ENCODE measurements around the gene KRTAP5-8. TPM values are rescaled to one million over a fixed set of nuclear protein-coding genes. Genes with fewer than 3 reads are reported as not detected.
"Not testable (repeated sequence)": the region's sequence is repeated elsewhere in the genome, so short reads cannot be mapped to it uniquely, and the experiment has no call there.

The KRTAP5-8 gene, protein sequence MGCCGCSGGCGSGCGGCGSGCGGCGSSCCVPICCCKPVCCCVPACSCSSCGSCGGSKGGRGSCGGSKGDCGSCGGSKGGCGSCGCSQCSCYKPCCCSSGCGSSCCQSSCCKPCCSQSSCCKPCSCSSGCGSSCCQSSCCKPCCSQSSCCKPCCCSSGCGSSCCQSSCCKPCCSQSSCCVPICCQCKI
- polyA plus RNA-seq (ENCODE audit: insufficient read length) = 1.3 TPM
- long read RNA-seq, donor 1 = 0 reads
- long read RNA-seq, donor 2, partial matches to known transcripts = 0 of 2 reads
- long read RNA-seq, donor 2, other reads (novel, unspliced or antisense) = 0 of 2 reads
- long read RNA-seq, donor 3 = 0 reads
- long read RNA-seq, donor 4, partial matches to known transcripts = 0 of 1 reads
- long read RNA-seq, donor 4, other reads (novel, unspliced or antisense) = 0 of 1 reads
- long read RNA-seq, donor 5 = 0 reads
- long read RNA-seq, donor 6 = 0 reads
- long read RNA-seq, donor 7, partial matches to known transcripts = 0 of 1 reads
- long read RNA-seq, donor 7, other reads (novel, unspliced or antisense) = 0 of 1 reads
- long read RNA-seq, donor 8 = 0 reads

DNA sequence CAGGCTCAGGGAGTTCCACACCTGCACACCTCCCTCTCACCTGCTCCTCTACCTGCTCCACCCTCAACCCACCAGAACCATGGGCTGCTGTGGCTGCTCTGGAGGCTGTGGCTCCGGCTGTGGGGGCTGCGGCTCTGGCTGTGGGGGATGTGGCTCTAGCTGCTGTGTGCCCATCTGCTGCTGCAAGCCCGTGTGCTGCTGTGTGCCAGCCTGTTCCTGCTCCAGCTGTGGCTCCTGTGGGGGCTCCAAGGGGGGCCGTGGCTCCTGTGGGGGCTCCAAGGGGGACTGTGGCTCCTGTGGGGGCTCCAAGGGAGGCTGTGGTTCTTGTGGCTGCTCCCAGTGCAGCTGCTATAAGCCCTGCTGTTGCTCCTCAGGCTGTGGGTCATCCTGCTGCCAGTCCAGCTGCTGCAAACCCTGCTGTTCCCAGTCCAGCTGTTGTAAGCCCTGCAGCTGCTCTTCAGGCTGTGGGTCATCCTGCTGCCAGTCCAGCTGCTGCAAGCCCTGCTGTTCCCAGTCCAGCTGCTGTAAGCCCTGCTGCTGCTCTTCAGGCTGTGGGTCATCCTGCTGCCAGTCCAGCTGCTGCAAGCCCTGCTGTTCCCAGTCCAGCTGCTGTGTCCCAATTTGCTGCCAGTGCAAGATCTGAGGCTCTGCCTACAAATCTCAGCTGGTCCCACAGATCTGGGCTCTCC is at the start of gene KRTAP5-8:
KRTAP5-8 (plus strand) TSS at position 49 of the 689 bp plus-strand sequence; CDS start at position 80, 31 bp downstream.
- not testable (repeated sequence) for DNase-seq

DNA sequence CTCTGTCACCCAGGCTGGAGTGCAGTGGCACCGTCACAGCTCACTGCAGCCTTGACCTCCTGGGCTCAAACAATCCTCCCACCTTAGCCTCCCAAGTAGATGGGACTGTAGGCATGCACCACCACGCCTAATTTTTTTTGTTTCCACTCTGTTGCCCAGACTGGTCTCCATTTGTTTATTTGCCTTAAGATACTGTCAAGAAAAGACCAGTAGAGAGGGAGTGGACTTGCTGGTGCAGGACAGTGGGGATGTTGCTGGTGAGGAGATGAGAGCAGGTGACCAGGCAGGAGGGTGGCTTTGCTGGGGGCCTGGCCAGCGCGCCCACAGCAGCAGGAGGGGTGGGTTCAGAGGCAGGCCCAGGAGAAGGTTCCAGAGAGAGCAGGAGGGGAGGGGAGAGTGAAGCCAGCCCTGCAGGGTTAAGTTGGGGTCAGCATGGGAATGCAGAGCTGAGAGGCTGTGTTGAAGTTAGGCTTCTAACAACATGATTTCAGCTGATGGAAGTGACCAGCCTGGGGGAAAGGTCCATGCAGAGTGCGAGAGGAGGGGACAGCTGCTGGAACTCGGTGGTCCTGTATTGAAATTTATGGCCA is 49.0 kb upstream of the KRTAP5-8 start:
- DNase-seq = no peak

DNA sequence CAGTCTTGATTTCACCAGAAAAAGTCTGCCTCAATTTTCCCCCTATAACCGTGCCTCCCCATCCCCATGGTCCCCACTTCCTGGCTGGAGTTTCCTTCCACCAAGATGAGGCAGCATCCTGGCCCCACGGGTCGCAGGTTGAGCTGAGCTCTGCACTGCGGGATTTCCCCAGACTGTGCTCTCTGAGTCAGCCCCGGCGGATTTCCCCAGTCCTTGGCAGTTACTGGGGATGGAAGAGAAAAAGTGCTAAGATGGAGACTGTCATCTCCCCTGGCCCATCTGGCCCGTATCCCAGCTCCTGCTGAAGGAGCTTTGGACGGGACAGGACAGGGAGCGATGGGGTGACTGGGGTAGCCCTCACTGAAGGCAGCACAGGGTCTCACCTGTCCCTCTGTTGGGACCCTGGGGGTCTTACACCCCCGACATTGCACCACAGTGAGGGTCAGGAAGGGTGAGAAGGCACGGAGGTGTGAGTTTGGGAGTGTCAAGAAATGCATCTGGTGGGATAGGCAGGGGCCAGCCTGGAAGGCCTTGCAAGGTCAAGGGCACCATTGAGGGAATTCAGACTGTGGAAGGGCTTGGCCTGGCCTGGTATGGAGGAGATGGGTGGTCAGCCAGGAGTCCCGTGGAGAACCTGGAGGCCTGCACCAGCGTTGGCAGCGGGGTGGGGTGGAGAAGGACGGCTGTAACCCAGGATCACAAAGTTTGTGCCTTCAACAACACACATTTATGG is 48.3 kb upstream of the KRTAP5-8 start:
- no peak for DNase-seq

DNA sequence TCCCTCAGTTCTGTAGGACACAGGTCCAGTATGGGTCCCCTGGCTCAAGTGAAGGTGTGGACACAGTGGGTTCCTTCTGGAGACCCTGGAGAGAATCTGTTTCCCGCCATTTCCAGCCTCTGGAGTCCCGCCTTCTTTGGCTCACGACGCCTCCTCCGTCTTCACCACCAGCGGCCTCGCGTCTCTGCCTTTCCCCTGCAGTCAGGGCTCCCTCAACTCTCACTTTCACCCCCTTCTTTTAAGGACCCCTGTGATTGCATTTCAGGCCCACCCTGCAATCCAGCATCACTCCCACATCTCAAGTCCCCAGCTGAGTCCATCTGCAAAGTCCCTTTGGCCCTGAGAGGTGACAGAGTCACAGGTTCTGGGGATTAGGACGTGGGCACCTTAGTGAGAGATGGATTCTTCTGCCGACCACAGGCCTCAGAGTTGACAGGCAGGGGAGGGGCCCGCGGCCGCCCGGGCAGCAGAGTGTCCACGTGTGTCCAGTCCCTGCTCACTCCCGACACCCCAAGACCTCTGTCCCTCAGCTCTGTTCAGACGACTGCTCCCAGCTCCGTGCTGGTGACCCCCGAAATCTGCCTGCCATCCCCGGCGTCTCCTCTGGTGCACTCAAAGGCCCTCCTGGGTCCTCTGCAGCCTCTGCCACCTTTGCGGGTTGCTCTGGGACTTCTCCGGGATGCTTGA is 47.6 kb upstream of the KRTAP5-8 start:
- no peak for DNase-seq

DNA sequence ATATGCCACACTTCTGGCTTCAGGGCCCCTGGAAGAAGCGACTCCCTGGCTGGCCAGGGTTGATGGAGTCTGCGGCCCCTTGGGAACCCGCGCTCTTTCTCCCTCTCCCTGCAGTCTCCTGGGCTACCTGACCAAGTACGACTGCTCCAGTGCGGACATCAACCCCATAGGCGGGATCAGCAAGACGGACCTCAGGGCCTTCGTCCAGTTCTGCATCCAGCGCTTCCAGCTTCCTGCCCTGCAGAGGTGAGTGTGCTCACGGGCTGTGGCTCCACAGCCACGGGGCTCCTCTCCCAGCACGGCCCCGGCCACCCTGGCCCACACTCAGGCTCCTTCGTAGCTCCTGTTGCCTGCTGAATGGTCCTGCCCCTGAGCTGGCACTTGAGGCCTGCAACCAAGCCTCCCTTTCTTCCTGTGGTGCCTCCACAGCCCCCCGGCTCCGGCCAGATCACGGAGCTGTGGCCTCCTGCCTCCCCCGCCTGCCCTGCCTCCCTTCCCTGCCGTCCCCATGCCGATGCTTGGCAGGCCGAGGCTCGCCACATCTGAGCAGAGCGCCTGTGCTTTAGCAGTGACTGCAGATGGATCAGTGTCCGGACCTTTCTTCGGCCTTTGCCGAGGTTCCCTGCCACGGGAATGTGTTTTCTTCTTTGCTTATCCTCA is 47.0 kb upstream of the KRTAP5-8 start:
- DNase-seq = no peak

DNA sequence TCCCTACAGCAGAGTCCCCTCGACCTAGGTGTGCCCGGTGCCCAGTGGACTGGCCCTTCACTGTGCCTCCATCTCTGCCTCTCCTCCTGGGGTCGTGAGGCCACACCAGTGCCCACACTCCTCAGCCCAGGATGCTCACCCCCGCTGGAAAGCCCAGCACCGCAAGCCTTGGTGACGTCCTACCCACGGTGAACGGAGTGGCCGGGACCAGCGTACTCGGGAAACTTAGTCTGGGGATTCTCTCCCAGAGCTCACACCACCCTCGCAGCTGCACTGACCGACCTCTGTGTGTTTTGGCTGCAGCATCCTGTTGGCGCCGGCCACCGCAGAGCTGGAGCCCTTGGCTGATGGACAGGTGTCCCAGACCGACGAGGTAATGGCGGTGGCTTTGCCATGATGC is 46.3 kb upstream of the KRTAP5-8 start:
- DNase-seq = no peak

DNA sequence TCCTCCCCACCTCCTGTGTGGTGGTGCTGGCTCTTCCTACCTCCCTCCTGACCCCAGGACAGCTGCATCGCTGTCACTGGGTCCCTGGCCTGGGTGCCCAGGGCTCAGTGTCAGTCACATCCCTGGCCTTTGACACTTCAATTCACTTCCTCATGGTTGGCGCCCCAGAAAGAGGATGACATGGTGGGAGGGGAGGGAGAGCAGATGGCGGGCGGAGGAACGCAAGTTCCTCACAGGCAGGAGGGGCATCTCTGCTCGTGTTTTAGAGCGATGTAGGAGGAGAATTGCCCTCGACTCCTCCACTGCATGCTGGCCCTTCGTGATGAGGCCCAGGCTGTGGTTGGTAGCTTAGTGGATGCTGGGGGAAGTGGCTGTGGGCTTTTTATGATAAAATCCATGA is 45.9 kb upstream of the KRTAP5-8 start:
- DNase-seq = no peak

DNA sequence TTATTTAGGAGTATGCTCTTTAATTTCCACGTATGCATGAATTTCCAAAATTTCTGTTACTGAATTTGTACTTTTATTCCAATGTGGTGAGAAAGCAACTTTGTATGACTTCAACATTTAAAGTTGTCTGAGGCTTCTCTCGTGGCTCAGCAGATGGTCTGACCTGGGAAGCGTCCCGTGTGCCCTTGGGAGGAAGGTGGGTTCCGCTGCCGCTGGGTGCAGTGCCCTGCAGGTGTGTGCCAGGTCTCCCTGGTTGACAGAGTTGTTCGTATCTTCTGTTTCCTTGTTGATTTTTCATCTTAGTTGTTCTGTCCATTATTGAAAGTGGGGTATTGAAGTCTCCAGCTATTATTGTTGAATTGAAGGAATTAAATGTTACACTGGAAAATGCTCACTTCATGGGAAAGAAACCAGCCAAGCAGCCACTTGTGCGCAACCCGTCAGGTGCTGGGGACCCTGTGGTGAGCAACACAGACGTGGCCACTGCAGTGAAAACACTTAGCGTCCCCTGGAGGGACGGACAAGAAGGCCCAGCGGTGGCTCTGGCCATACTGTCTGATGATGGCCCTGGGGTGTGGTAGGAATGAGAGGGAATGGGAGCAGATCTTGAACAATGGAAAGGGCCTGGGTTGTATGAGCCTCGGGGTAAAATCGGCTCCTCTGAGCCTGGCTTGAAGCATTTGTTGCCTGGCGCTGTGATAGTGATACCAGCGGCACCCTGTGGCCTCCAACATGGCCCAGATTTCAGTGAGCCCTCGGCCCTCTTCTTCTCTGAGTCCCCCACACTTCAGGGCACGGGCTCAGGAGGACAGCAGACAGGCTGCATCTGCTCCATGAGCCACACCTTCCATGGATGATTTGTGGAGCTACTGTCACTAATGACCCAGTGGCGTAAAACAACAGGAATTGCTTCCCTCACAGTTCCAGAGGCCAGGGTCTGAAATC is 42.3 kb upstream of the KRTAP5-8 start:
- DNase-seq = no peak

DNA sequence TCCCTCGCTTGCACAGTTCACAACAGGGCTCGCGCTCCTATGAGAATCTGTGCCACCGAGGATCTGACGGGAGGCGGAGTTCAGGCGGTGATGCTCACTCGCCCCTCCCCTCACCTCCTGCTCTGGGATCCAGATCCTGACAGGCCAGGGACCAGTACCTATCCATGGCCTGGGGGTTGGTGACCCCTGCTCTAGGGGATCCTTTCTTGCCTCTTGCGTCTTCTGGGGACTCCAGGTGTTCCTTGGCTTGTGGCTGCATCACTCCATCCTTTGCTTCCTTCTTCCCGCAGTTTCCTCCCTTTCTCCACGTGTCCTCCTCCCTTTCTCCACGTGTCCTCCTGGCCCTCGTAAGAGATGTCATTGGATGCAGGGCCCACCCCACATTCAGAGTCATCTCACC is 41.4 kb upstream of the KRTAP5-8 start:
- no peak for DNase-seq

DNA sequence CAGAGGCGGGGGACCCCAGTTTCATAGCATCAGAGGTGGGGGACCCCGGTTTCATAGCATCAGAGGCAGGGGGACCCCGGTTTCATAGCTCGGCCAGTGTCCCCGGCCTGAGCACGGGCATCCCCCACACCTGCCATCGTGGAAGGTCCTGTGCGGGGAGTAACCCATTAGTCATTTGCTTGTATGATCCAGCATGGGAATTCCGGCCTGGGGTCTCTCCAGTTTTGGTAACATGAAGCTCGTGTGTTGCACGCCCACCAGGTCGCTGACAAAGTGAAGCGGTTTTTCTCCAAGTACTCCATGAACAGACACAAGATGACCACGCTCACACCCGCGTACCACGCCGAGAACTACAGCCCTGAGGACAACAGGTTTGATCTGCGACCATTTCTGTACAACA is 39.7 kb upstream of the KRTAP5-8 start:
- DNase-seq = no peak

DNA sequence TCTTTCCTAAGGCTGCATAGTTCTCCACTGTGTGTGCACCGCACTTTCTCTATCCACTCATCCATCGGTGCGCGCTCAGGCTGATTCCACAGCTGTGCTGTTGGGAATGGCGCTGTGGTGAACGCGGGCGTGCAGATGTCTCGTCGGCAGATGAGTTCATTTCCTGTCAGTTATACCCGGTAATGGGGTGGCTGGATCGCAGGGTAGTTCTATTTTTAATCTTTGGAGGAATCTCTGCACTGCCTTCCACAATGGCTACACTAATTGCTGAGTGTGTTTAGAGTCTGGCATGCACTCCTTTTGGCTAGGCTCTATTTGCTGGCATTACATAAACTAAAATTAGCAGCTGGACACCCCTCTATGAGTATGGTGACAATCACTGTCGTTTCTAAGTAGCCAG is 38.7 kb upstream of the KRTAP5-8 start:
- no peak for DNase-seq

DNA sequence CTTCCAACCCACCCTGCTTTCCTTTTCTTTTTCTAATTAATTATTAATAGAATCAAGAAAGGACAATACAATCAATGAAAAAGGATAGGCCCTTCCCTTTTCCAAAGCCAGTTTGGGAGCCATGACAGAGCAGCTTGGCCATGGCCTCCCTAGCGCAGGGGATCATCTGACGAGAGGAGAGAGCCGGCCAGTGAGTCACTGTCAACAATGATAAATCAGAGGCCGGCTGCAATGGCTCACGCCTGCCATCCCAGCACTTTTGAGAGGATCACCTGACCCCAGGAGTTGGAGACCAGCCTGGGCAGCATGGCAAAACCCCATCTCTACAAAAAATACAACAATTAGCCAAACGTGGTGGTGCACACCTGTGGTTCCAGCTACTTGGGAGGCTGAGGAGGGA is 38.3 kb upstream of the KRTAP5-8 start:
- no peak for DNase-seq

DNA sequence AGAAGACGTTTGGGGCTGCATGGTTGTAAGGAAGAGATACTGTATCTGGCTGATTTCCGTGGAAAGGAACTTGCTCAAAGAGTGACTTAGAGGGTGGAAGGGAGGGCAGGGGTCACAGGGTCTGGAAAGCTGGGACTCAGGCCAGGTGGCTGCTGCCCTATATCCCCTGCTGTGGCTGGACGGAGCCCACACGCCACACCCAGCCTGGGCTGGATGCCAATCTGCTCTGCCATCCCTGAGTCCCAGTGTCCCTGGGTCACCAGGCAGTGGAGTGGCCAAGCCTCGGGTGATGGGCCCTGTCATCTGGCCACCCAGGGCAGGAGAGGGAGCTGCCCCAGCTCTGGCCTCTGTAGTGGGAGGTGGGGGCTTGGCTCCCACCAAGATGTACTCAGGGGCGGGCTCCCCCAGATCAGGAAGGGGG is 37.2 kb upstream of the KRTAP5-8 start:
- no peak for DNase-seq

DNA sequence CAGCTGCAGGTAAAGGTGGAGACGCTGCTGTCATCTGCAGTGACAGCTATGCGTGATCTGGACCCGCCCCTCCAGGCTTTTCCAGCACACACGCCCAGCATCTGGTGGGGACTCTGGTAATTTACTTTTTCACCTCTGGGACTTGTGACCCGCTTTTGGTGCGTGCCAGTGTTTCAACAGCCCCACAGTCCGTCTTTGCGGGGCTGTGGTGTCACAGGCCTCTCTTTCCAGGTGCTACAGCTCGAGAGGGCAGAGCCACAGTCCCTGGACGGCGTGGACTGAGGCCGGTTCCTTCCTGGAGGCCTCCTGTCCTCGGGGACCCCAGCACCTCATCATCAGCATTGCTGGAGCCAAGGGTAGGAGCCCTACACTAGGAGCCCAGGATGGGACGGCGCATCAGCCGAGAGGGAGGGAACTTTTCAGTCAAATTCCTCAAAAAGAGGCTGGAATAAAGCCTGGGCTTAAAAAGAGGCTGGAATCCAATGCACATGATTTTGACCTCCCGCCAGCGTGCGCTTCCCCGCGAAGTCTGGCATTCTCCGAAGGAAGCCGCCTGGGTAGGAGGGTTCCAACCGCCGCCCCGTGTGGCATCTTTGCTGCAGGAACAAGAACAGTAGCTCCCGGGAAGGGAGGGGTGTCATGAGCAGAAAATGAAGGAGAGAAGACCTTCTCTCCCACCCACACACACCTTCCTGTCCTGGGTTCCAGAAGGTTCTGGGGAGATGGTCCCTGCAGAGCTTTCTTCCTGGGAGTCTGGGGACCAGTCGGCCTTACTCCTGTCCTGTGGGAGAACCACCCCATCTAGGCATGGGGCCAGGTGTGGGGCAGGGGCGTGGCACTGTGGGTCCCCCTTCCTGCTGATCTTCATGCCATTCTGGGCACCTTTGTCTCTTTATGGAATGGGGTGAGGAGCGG is 36.5 kb upstream of the KRTAP5-8 start:
- no peak for DNase-seq

DNA sequence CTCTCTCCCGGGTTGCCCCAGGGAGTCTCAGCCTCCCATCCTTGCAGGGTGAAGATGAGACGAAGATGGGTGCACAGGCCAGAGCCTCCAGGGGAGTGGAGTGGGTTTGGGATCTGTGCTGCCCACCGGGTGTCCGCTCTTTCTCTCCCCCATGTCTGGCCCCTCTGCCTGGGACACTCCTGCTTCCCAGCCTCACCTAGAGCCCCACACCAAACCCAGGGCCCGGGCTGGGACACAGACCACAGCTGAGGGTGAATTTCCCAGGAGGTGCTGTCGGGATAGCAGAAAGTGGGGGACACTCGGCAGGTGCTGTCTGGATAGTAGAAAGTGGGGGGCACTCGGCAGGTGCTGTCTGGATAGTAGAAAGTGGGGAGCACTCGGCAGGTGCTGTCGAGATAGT is 35.8 kb upstream of the KRTAP5-8 start:
- no peak for DNase-seq

DNA sequence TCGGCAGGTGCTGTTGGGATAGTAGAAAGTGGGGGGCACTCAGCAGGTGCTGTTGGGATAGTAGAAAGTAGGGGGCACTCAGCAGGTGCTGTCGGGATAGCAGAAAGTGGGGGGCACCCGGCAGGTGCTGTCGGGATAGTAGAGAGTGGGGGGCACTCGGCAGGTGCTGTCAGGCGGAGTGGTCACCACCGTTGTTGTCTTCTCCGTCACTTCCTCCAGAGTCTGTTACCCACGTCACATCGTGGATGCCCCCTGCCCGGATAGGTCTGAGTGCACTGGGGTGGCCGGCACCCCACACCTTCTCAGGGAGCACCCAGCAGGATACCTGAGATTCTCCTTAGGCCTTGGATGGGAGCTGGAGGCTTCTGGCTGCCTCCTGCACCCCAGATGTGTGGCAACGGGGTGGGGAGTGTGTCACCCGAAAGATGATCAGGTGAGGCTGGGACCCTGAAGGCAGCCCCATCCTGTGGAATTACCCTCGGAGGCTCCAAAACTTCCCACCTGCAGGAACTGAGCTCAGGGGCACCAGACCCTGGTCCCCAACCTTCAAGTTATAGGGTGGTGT is 34.9 kb upstream of the KRTAP5-8 start:
- no peak for DNase-seq

DNA sequence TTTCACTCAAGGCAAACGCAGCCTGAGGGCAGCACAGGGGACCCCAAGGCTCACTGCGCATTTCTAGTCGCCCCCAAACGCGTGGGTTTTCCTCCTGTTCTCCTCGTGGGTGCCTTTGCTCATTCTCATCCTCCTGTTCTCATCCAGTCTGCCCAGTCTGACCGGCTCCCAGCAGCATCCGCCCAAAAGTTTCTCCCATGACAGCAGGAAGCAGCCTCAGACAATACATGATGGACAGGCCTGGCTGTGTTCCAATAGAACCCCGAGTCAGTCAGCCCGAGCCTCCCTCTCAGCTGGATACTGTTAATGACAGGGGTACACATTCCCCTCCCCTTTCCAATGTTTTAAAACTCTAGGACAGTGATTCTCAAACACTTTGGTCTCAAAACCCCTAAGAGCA is 33.3 kb upstream of the KRTAP5-8 start:
- no peak for DNase-seq

DNA sequence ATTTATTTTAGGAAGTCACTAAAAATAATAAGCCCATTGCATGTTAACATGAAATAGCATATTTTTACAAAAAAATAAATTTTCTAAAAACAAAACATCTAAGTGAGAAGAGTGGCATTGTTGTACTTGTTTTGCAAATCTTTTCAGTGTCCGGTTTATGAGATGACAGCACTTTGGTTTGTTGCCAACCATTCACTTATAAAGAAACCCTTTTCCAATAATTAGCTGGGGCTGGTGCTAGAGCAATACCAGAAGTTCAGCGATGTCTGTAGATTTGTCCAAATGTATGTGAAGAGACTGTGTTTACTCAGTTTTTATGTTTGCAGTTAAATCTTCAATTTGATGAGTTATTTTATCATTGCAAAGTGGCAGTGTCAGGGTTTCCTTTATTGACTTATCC is 32.8 kb upstream of the KRTAP5-8 start:
- DNase-seq = no peak
